ENCODE data around the gene GPANK1. TPM values are rescaled to one million over a fixed set of nuclear protein-coding genes. Genes with fewer than 3 reads are reported as not detected.

GPANK1 gene
- total and polyA plus RNA-seq, 9 of the 15 experiments (the other 6 are each of a cell fraction or from before 2014, with no cell fraction given), result 32.2 to 111 (median 46.3) TPM

DNA sequence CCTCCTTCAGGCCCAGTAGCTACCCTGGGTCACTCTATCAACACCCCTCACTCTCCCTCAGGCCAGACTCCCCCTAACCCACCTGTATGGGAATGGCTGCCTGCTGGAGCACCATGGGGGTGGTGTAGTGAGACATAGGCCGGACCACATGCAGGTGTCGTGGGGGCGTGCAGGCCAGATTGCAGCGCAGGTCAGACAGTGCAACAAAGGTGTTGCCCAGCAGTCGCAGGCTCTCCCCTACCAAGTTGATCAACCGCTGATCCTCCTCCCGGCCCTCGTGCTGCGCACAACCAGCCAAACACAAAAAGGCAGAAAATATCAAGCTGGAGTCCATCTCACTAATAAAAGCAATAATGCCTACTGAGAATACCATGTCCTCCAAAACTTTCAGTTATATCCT lies 19.5 kb downstream of the GPANK1 start:
- H3K27ac ChIP-seq (ENCODE audit: extremely low read depth, low read depth, low read length), result no peak overlapping the region
- no peaks in the 10 kb centered on the region for H3K9me3 ChIP-seq (replicated peaks; ENCODE audit: control insufficient read depth, insufficient read depth, low read depth, low read length)
- no peak overlapping the region for H3K4me2 ChIP-seq (ENCODE audit: insufficient read depth, low read length)
- H2AFZ ChIP-seq (ENCODE audit: low read depth, low read length), result no peak overlapping the region
- no peaks in the 10 kb centered on the region for H3K27me3 ChIP-seq (ENCODE audit: control insufficient read depth in 2 of 2, insufficient read depth in 2 of 2, low read length in 2 of 2)
- H3K36me3 ChIP-seq (ENCODE audit: control insufficient read depth, insufficient read depth, low read length), result peaks cover 95% of the 10 kb centered on the region
- in situ Hi-C loops (cut with MboI), result no loop called here
- H4K20me1 ChIP-seq (replicated peaks; ENCODE audit: control insufficient read depth, insufficient read depth, low read length), result no peaks in the 10 kb centered on the region
- H3K9me1 ChIP-seq (ENCODE audit: control insufficient read depth, insufficient read depth, low read length), result no peaks in the 10 kb centered on the region
- TF ChIP-seq, protein P1, sequence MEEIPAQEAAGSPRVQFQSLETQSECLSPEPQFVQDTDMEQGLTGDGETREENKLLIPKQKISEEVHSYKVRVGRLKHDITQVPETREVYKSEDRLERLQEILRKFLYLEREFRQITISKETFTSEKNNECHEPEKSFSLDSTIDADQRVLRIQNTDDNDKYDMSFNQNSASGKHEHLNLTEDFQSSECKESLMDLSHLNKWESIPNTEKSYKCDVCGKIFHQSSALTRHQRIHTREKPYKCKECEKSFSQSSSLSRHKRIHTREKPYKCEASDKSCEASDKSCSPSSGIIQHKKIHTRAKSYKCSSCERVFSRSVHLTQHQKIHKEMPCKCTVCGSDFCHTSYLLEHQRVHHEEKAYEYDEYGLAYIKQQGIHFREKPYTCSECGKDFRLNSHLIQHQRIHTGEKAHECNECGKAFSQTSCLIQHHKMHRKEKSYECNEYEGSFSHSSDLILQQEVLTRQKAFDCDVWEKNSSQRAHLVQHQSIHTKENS (CRISPR knock-in tag; IDR thresholded peaks at IDR 0.05), result no peak
- no peak for TF ChIP-seq MED1 (CRISPR knock-in tag; IDR thresholded peaks at IDR 0.05; ENCODE audit: borderline replicate concordance)
- TF ChIP-seq, protein P2, sequence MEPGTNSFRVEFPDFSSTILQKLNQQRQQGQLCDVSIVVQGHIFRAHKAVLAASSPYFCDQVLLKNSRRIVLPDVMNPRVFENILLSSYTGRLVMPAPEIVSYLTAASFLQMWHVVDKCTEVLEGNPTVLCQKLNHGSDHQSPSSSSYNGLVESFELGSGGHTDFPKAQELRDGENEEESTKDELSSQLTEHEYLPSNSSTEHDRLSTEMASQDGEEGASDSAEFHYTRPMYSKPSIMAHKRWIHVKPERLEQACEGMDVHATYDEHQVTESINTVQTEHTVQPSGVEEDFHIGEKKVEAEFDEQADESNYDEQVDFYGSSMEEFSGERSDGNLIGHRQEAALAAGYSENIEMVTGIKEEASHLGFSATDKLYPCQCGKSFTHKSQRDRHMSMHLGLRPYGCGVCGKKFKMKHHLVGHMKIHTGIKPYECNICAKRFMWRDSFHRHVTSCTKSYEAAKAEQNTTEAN (CRISPR knock-in tag; IDR thresholded peaks at IDR 0.05), result no peak
- no peak for TF ChIP-seq HIVEP1 (CRISPR knock-in tag; IDR thresholded peaks at IDR 0.05)
- TF ChIP-seq, protein P3, sequence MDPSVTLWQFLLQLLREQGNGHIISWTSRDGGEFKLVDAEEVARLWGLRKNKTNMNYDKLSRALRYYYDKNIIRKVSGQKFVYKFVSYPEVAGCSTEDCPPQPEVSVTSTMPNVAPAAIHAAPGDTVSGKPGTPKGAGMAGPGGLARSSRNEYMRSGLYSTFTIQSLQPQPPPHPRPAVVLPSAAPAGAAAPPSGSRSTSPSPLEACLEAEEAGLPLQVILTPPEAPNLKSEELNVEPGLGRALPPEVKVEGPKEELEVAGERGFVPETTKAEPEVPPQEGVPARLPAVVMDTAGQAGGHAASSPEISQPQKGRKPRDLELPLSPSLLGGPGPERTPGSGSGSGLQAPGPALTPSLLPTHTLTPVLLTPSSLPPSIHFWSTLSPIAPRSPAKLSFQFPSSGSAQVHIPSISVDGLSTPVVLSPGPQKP (CRISPR knock-in tag; IDR thresholded peaks at IDR 0.05), result no peak
- peak; percentile 42 for TF ChIP-seq RBFOX2 (IDR thresholded peaks at IDR 0.05; ENCODE audit: low read depth, low read length)
- TF ChIP-seq POLR2AphosphoS5 (IDR thresholded peaks at IDR 0.05; ENCODE audit: control insufficient read depth, insufficient read depth, low read depth, low read length), result peak; percentile 12; the same call in 1 of the 2 replicates
- TF ChIP-seq, protein P4, sequence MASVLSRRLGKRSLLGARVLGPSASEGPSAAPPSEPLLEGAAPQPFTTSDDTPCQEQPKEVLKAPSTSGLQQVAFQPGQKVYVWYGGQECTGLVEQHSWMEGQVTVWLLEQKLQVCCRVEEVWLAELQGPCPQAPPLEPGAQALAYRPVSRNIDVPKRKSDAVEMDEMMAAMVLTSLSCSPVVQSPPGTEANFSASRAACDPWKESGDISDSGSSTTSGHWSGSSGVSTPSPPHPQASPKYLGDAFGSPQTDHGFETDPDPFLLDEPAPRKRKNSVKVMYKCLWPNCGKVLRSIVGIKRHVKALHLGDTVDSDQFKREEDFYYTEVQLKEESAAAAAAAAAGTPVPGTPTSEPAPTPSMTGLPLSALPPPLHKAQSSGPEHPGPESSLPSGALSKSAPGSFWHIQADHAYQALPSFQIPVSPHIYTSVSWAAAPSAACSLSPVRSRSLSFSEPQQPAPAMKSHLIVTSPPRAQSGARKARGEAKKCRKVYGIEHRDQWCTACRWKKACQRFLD (CRISPR knock-in tag; IDR thresholded peaks at IDR 0.05), result no peak
- no peak for TF ChIP-seq ZNF324 (CRISPR knock-in tag; IDR thresholded peaks at IDR 0.05)
- no peak for TF ChIP-seq TCFL5 (CRISPR knock-in tag; conservative IDR thresholded peaks at IDR 0.05)
- TF ChIP-seq CHD1 (IDR thresholded peaks at IDR 0.05; ENCODE audit: low read length), result no peak
- TF ChIP-seq POLR2G (IDR thresholded peaks at IDR 0.05; ENCODE audit: low read depth, low read length), result peak; percentile 46; the same call in 1 of the 2 replicates
- FAIRE-seq (no peak), ATAC-seq (no peak), DNase-seq (ENCODE audit: extremely low read depth in 1 of 4, low spot score in 3 of 4) (no peak)
- H3K9ac ChIP-seq (ENCODE audit: insufficient read depth in 1 of 2, low read depth in 2 of 2, low read length in 2 of 2), result peak overlapping the region in 1 of 2 experiments; percentile 11; a peak in 1 of 4 replicates
- no TSS peak for BruUV-seq (replicated peaks)
- WGBS (ENCODE audit: insufficient coverage, low coverage, missing lambda C conversion rate), result 92% methylated on average over 9 of the region's 9 CpGs
- peaks cover 20% of the 10 kb centered on the region for H3K79me2 ChIP-seq (ENCODE audit: control insufficient read depth, insufficient read depth, low read length)
- intact Hi-C loops (cut with micrococcal nuclease), result no loop called here
- ChIA-PET CTCF (ENCODE audit: low intra/inter-chr PET ratio) (no interaction called here), POLR2A (interaction anchor here (0.6 to 11.9 kb wide), 7 partner anchors 7 to 107 kb away, joined by 3 to 190 read pairs (median 4); partner anchors contain the start of genes APOM and BAG6)
- peaks cover 0 to 5% of the 10 kb centered on the region in 2 experiments; a peak in 1 of 5 replicates for H3K4me1 ChIP-seq (replicated peaks in 1 of 2; ENCODE audit: control insufficient read depth in 2 of 2, insufficient read depth in 2 of 2, low read length in 2 of 2)
- no peak overlapping the region for H3K4me3 ChIP-seq
